GM19395 (cell line): ENCODE results near the gene HAGHL.
"Not testable (repeated sequence)": the region's sequence is repeated elsewhere in the genome, so short reads cannot be mapped to it uniquely, and the experiment has no call there.

Experiments used
- ATAC-seq: cut with Tn5 transposase; IDR thresholded peaks from one replicate; pipeline ENCODE4 v1.9.1; 2021; ENCODE audit warnings: mild to moderate bottlenecking, moderate library complexity; ENCODE audit not compliant: unreplicated experiment

Gene HAGHL

DNA sequence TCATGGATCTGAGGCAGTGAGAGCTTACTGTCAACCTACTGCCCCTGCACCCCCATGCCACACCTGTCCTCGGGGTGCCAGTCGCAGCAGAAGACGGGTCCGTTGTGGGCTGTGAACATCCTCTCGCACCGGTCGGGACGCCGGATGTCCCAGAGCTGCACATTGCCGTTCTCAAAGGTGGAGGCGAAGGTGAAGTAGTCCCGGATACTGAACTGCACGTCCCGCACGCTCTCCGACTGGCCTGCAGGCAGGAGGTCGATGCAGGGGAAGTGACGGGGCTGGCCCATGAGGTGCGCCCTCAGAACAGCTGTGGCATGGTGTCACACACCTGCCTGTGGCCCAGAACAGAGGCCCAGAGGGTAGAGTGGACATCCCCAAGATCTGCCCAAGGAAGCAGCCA is 39.4 kb upstream of the HAGHL start:
- ATAC-seq = no peak

DNA sequence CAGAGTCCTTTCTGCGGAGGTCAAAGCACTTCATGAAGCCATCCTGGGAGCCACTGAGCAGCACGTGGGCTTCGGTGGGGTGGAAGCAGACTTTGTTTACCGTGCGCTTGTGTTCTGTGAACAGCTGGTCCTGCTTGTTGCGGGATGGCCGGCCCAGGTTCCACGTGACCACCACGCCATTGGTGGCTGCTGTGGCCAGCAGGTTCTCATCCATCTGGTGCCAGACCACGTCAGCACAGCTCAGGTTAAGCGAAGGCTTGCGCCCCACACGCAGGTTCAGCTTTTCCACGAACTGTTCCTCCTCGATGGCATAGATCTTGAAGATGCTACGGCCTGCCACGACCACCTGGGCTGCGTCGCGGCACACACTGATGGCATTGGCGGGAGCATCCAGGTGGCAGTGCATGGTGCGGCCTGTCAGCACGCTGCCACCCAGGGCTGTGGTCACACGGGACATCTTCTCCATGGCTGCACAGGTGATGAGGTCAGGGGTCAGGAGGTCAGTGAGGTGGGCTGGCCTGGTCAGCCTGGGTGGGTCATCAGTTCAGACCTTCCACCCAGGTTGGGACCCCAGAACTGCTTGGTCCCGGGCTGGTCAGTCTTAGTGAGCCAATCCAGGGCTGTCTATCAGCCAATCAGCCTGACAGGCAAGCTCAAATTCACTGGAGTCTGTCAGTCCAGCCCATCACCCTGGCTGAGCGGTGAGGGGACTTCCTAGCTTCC is 37.6 kb upstream of the HAGHL start:
- no peak for ATAC-seq

DNA sequence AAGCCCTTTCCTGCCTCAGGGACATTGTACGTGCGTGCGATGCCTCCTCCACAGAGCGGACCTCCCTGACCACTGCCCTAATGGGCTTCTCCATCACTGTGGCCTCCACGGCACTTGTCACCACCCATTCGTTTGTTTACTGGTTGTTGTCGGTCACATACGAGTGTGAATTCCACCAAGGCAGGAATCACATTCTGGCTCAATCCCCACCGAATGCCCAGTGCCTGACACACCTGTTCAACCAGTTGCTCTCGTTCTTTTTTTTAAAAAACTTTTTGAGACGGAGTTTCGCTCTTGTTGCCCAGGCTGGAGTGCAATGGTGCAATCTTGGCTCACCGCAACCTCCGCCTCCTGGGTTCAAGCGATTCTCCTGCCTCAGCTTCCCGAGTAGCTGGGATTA is 35.7 kb upstream of the HAGHL start:
- not testable (repeated sequence) for ATAC-seq

DNA sequence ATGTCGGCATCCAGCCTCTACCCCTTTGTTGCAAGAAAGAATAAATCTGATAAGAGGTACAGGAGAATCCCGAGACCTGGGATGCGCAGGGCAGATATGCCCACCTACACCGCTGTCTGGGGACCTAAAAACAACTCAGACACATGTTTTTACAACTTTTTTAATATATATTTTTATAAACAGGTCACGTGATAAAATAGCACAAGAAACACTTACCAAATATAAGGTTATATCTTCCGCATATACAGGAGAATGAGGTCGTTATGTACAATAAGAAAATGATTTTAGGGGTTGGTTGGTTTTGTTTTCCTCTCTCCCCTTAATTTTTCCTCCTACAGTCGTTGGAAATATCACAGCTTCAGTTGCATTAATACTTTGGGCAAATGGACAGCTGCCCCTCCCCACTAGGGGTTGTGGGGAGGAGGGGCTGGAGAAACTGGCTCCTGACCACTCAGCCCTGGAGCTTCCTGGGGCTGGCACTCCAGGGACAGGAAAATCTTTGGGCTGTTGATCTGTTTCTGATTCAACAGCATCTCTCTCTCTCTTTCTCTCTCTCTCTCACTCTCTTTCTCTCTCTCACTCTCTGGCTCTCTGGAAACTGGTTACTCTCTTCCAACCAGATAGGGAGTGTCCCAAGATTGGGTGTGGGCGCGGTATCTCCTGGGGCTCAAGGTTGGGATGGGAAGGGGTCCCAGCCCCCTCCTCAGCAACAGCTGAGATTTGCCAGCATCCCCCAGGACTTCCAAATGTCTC is 34.4 kb upstream of the HAGHL start:
- ATAC-seq = no peak

DNA sequence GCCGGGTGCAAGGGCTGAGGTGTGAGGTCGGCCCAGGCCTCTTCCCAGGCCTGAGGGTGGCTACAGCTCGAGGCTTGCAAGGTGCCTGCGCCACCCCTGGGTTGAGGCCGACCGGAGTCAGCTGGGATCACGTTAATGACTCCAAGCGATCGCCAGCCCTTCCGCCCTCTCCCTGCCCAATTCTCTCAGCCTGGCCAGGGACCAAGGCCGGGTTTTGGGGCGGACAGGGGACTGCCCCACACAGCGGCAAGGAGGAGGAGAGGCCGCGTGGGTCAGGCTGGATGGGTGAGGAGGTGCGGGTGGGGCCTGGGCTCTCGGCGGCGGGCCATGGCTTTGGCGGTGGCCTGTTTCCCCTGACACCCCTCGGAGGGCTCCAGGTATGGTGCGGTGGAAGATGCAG is 33.5 kb upstream of the HAGHL start:
- ATAC-seq = no peak

DNA sequence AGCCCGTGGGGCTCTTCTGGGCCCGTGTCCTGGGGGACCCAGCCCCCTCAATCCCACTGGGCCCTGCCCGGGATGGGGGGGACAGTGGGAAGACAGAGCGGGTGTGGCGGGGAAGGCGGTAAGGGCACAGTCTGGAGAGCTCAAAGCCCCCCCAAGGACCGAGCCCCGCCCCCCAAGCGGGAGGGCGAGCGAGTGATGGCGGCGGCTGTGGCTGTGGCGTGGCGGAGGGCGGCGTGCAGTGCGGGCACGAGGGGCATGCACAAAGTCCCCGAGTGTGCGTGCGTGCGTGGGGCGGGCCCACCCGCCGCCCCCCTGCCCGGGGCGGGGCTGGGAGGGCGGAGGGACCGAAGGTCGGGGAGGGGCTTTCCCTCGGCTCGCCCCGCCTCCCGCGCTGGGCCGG is 33.1 kb upstream of the HAGHL start:
- ATAC-seq = no peak

DNA sequence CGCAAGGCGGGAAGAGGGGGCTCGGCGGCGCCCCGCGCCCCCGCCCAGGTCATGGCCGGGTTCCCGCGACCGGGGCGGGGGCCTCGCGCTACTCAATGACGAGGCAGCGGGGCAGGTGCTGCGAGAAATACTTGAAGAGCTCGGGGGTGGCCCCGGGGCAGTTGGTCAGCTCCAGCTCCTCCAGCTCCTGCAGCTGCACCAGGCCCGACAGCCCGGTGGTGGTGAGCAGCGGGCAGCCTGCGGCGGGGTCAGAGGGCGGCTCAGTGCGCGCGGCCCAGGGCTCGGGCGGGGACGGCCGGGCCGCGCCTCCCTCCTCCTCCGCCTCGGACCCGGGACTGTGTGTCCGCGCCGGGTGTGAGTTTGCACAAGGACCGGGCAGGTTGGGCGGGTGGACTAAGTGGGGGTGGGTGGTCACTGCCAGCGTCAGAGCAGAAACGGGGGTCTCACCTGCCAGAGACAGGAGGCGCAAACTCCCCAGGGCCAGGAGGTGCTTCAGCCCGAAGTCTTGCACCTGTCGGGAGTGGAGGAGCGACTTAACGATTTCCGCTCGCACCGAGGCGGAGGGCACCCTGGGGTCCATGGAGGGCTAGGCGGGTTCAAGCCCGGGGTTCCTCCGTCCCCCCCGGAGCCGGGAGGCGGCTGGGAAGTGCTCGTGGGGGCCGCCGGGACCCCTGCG is 32.6 kb upstream of the HAGHL start:
- no peak for ATAC-seq

DNA sequence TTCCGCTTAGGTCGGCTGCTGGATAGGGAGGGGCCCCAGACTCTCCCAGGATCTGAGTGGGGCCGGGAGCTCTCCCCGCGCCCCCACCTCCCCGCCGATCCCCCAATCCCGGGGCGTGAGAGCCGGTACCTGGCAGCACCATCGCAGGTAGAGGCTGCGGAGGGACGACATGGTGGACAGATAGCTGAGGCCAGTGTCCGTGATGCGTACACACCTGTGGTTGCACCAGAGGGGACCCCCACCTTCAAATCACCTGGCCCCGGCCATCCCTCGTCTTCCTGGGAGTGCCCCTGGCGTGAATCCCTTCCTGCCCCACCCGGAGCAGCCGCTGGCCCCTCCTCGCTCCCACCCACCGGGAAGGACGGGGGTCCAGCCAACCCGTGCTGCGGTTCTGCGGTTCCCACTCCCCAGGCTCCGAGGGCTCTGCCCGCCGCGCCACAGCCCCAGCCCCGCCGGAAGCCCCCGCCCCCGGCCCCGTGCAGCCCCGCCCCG is 32.0 kb upstream of the HAGHL start:
- no peak for ATAC-seq

DNA sequence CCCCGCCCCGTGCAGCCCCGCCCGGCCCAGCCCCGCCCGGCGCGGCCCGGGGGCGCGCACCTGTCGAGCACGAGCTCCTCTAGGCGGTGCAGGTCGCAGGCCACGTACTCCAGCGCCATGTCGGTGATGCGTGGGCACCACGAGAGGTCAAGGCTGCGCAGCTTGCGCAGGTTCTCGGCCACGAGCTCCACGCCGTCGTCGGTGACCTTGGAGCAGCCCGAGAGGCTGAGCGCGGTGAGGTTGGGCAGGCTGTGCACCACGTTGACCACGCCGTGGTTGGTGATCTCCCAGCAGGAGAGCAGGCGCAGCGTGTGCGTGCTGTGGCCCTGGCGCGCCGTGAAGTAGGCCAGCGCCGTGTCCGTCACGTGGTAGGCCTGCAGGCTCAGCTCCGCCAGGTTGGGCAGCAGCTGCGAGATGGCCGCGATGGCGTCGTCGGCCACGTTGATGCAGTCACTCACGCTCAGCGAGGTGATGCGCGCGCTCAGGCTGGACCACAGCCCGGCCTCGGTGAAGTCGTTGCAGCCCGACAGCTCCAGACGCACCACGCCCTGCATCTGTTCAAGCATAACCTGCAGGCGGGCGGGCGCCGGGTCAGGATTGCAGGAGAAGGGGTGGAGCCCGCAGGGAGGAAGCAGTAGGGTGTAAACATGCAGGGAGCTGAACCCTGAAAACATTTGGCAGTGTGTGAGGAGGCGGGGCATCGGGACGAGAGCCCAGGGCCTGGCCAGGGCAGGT is 31.4 kb upstream of the HAGHL start:
- no peak for ATAC-seq

DNA sequence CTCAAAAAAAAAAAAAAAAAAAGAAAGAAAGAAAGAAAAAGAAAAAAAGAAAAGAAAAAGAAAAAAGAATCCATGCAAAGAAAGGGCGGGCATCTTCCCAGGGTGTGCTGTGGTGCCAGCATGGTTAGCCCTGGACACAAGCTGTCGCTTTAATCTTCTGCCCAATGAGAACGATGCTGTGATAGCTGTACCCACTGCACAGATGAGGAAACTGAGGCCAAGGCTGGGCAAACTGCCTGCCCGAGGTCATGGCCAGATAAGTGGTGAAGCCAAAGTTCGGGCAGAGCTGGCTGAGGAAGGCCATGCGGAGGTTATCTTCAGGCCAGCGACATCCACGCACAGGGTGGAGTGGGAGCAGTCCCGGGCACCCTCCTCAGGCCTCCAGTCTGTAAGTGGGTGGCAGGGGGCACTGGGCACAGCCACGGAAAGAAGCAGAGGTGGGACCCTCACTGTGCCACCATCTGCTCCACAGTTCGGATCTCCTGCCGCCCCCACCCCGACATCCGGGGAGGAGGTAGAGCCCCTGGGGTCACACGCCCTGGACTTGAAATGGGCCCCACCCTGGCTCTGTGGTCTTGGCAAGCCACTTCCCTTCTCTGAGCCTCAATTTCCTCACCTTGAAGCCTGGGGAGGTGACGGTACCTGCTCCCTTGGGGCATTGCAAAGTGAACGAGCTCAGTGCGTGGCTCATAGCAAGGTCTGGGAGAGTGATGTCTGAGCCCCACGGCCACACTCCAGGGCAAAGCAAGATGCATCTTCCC is 27.8 kb upstream of the HAGHL start:
- no peak for ATAC-seq

DNA sequence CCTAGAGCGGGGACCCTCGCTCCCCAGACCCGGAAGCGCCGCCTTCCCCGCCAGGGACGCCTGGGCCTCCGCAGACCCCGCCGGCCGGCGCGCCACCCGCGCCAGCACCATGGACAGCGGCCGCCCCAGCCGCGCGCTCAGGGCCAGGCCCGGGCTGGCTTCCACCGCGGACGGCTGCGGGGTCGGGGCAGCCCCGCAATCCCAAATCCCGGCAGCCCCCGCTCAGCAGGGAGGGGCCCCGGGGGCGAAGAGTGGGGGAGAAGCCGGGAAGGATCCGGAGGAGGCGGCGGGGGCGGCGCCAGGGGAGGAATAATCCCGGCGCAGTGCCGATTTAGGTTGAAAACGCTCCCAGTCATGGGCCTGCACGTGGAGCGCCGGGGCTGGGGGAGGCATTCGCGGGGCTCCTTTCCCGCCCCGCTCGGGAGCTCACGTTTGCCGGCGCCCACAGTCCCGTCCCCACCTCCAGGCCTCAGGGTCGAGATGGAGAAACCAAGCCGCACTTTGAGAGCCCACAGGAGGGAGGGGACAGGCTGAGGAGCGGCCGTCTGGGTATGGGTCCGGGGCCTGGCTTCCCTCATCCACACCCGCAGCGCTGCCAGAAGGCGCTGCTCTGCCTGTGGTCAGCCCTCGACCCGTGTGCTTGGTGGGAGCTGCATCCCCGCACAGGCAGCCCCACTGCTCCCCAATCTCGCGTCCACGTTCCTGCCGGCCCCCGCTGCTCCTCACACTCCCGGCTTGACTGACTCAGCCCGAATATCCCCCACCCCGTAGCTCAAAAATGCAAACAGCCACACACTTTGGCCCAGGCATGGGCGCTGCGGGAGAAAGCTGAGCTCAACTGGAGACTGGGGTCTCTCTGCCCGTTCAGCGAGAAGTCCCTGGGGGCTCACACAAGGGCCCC is 26.0 kb upstream of the HAGHL start:
- no peak for ATAC-seq

DNA sequence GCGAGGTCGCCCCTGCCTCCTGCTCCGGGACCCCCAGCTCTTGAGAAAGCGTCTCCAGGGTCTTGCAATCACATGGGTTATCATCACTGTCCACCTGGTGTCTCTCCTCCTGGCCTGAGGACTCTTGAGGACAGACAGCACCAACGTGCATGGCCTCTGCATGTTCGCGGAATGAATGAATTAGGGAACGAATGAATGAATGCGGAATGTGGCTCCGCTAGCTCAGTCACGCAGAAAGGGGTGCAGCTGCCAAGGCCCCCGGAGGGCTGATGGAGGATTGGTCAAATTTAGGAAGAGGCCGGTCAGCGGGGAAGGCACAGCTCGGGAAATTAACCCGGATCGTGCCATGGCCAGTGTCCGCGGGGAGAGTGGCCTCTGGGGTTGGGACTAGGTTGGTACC is 24.6 kb upstream of the HAGHL start:
- no peak for ATAC-seq

DNA sequence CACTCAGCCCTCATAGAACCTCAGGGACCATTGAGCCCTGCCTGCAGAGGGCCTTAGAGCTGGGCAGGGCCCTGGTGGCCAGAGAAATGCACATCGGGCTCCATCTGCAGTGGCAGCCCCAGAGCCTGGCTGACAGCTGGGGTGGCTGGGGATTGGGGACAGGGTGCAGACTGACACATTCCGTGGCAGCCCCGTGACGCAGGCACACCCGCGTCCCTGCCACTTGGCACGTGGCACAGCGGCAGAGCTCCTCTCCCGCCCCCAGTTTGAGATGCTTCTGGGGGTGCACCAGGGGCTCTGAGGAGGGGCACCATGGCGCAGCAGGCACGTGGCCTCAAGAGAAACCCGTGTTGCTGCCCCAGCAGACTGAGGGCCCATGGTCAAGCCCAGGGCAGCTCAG is 23.5 kb upstream of the HAGHL start:
- ATAC-seq = no peak

DNA sequence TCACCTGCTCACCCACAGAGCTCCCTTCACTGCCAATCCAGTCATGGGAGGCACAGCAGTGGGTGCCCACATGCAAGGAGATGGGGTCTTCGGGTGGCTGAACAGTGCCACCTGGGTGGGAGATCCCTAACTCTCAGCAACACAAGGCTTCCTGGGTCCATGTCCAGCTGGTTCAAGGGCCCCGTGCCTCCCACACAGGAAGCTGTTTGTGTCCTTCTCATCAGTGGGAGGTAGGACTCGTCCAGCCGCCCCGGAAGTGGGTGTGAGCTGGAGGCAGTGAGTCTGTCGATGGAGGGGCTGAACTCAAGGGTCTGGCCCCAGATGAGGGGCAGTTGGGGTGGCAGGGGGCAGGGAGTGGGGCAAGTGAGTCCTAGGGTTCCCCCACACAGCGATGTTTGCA is 22.9 kb upstream of the HAGHL start:
- no peak for ATAC-seq

DNA sequence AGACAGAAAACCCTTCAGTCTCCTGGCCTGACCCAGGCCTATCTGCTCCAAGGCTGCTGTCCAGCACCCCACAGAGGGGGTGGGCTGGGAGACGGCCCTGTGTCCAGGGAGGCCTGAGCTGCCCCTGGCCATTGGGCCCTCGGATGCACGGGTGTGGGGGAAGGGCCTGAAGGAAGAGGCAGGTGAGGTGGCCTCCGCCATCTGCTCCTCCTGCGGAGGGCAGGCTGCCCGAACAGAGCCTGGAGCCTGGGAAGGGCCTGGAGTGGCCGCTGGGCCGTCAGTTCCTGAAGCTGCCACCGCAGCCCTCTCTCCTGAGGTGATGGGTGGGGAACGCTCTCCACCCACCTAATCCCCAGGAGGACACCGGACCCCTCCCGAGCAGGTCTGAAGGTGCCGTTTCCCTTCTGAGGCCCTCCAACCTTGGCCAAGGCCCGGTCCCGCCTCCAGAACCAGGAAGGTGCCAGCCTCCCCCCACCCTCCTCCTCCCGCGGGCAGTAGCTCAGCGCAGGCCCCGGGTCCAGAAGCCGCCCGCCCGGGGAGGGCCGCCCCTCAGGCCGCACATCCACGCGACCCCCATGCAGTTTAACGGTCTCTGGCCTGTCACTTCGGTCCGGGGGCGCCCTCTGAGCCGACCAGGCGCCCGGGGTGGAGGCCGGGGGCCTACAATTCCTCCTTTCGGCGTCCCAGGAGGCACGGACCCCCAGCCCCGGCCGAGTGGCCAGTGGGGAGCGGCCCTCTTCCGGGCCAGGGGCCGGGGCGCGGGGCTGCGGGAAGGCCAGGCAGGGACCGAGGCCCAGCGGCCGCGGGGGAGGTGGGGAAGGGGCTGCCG is 22.1 kb upstream of the HAGHL start:
- no peak for ATAC-seq

DNA sequence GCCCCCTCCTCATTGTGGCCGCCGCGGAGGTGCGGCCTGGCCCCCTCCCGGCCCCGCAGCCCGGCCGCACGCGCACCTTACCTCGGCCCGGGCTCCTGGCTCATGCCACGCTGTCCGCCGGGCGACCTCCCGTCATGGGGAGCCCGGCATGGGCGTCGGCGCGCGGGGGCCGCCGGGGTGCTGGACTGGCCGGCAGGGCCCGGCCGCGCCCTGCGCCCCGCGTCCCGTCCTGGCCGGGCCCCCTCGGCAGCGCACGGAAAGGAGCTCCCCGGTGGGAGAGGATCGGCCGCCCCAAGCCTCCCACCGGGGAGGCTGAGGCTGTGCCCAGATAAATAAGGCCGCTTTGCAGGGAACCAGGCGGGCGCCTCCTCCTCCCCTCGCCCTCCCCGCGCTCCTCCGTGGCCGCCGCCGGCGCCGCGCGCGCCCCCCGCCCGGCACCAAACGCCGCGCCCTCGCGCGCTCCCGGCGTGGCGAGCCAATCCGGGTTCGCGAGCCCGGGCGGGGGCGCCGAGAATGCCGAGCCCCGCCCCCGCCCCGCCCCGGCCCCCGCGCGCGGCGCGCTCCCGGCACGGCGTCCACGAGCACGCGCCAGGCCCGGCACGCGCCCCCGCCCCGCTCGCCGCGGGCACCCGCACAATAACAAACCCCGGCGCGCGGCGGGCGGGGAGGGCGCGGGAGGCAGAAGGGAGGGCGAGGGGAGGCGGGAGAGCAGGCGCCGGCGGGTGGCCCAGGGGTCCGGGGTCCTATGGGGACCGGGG is 21.3 kb upstream of the HAGHL start, which contains the start of gene FBXL16:
Gene FBXL16, minus strand, starts transcription at position 371 of the 758 bp plus-strand sequence. CDS start 8,396 bp downstream, outside the sequence.
- no peak for ATAC-seq

DNA sequence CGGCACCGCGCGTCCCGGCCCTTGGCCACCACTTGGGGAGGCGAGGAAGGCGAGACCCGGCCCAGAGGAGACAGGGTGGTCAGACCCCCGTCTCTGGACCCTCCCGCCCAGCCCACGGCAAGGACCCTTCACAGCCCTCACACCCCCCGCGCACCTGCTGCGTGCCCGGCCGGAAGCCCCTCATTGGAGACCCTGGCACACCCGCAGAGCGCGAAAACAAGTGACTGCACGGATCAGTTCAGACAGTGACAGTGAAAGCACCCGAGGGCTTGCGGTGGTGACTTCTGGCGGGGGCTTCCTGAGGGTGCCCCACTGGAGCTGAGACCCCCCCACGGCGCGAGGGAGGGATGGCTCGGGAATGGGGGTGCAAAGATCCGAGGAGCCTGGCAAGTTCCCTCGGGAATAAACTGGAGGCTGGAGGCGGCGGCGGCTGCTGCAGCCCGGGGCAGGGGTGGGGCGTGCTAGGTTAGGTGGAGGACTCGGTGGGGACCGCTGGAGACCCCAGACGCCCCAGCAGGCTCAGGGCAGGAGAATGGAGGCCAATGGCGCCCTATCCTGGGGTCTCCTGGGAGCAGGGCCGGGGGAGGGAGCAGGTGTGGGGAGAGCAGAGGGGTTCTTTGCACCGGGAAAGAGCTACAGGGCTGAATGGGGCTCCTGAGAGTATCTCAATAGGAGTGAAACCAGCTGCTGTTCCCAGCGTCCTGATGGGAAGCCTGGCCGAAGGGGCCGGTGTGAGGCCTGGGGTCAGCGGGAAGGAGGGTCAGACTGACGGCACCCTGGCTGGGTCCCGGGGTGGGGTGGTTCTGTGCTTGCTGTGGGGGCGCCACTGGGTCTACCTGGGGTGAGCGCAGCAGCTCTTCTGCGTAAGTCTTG is 20.5 kb upstream of the HAGHL start:
- ATAC-seq = no peak
